H9 (cell line): ENCODE results near the gene KRTAP10-5. TPM values are rescaled to one million over a fixed set of nuclear protein-coding genes. Genes with fewer than 3 reads are reported as not detected.

Experiments used
- DNase-seq: peaks from one replicate; pipeline ENCODE4 v3.0.0-alpha.2; 2017
- H2AFZ ChIP-seq: one replicate; pipeline ENCODE4 v1.6.1; 2013; ENCODE audit warnings: mild to moderate bottlenecking, low read length, control low read depth, moderate library complexity
- H2AK5ac ChIP-seq: 2 replicates; pipeline ENCODE4 v1.6.1; 2013; ENCODE audit warnings: low read length, control low read depth, mixed read lengths; ENCODE audit not compliant: insufficient read length
- H2BK120ac ChIP-seq: one replicate; pipeline ENCODE4 v1.6.1; 2013; ENCODE audit warnings: low read depth, mild to moderate bottlenecking, low read length, control low read depth, inconsistent platforms; ENCODE audit not compliant: poor library complexity, severe bottlenecking
- H2BK12ac ChIP-seq: 2 replicates; pipeline ENCODE4 v1.6.1; 2013; ENCODE audit warnings: low read length, control low read depth, mixed read lengths, low read depth; ENCODE audit not compliant: insufficient read length
- H2BK15ac ChIP-seq: 2 replicates; pipeline ENCODE4 v1.6.1; 2013; ENCODE audit warnings: low read depth, low read length, control low read depth
- H2BK20ac ChIP-seq: one replicate; pipeline ENCODE4 v1.6.1; 2013; ENCODE audit warnings: low read depth, mild to moderate bottlenecking, low read length, control low read depth, inconsistent platforms; ENCODE audit not compliant: poor library complexity, severe bottlenecking
- H2BK5ac ChIP-seq: 2 replicates; pipeline ENCODE4 v1.6.1; 2013; ENCODE audit warnings: low read length, control low read depth, mixed read lengths; ENCODE audit not compliant: insufficient read length
- H3K14ac ChIP-seq: 2 replicates; pipeline ENCODE4 v1.6.1; 2013; ENCODE audit warnings: low read length, control low read depth; ENCODE audit not compliant: insufficient read depth
- H3K18ac ChIP-seq: 2 replicates; pipeline ENCODE4 v1.6.1; 2013; ENCODE audit warnings: low read depth, mild to moderate bottlenecking, mixed read lengths, low read length, control low read depth; ENCODE audit not compliant: insufficient read length
- H3K23ac ChIP-seq: 2 replicates; pipeline ENCODE4 v1.6.1; 2013; ENCODE audit warnings: low read length, control low read depth, mixed read lengths, low read depth; ENCODE audit not compliant: insufficient read length
- H3K23me2 ChIP-seq: 2 replicates; pipeline ENCODE4 v1.6.1; 2013; ENCODE audit warnings: low read depth, mild to moderate bottlenecking, mixed read lengths, low read length, control low read depth; ENCODE audit not compliant: insufficient read length, poor library complexity, severe bottlenecking
- H3K27ac ChIP-seq: 2 replicates; pipeline ENCODE4 v1.5.1; 2013; ENCODE audit warnings: low read length, control low read depth, mixed read lengths, low read depth; ENCODE audit not compliant: insufficient read length
- H3K27me3 ChIP-seq: 2 replicates; pipeline ENCODE4 v1.6.1; 2013; ENCODE audit warnings: low read length, control low read depth, inconsistent platforms; ENCODE audit not compliant: insufficient read depth
- H3K4ac ChIP-seq: 2 replicates; pipeline ENCODE4 v1.6.1; 2013; ENCODE audit warnings: low read depth, mild to moderate bottlenecking, control low read depth, inconsistent platforms, low read length, moderate library complexity
- H3K4me1 ChIP-seq: 2 replicates; pipeline ENCODE4 v1.6.1; 2013; ENCODE audit warnings: low read length, control low read depth, inconsistent platforms; ENCODE audit not compliant: insufficient read depth
- H3K4me2 ChIP-seq: 2 replicates; pipeline ENCODE4 v1.6.1; 2013; ENCODE audit warnings: low read length, control low read depth, mixed read lengths; ENCODE audit not compliant: insufficient read length, insufficient read depth
- H3K56ac ChIP-seq: 2 replicates; pipeline ENCODE4 v1.6.1; 2013; ENCODE audit warnings: low read depth, mild to moderate bottlenecking, mixed read lengths, low read length, control low read depth; ENCODE audit not compliant: insufficient read length
- H3K79me1 ChIP-seq: 2 replicates; pipeline ENCODE4 v1.6.1; 2013; ENCODE audit warnings: low read depth, mild to moderate bottlenecking, moderate library complexity, low read length, control low read depth, inconsistent platforms; ENCODE audit not compliant: insufficient read depth, poor library complexity, severe bottlenecking
- H3K79me2 ChIP-seq: 2 replicates; pipeline ENCODE4 v1.6.1; 2013; ENCODE audit warnings: low read length, control low read depth, inconsistent platforms; ENCODE audit not compliant: insufficient read depth
- H3K9ac ChIP-seq: 2 replicates; pipeline ENCODE4 v1.6.1; 2013; ENCODE audit warnings: low read length, control low read depth, mixed read lengths; ENCODE audit not compliant: insufficient read length; ENCODE audit errors: extremely low read depth
- H3K9me3 ChIP-seq: one replicate; pipeline ENCODE4 v1.6.1; 2013; ENCODE audit warnings: low read depth, low read length, inconsistent platforms; ENCODE audit not compliant: control insufficient read depth
- H3T11ph ChIP-seq: one replicate; pipeline ENCODE4 v1.6.1; 2013; ENCODE audit warnings: mild to moderate bottlenecking, low read length, control low read depth, inconsistent platforms
- H4K20me1 ChIP-seq: one replicate; pipeline ENCODE4 v1.6.1; 2013; ENCODE audit not compliant: control insufficient read depth, insufficient read length, insufficient read depth
- H4K5ac ChIP-seq: 2 replicates; pipeline ENCODE4 v1.6.1; 2013; ENCODE audit warnings: low read depth, mild to moderate bottlenecking, mixed read lengths, low read length, control low read depth; ENCODE audit not compliant: insufficient read length
- H4K8ac ChIP-seq: replicated peaks from 2 replicates; pipeline ENCODE4 v1.6.1; 2013; ENCODE audit warnings: low read length, control low read depth, mixed read lengths, low read depth; ENCODE audit not compliant: insufficient read length
- H4K91ac ChIP-seq: 2 replicates; pipeline ENCODE4 v1.6.1; 2013; ENCODE audit warnings: low read depth, mild to moderate bottlenecking, moderate library complexity, mixed read lengths, low read length, control low read depth; ENCODE audit not compliant: insufficient read length
- H3K27ac Mint-ChIP-seq, 3 experiments: 2 replicates in 2 of 3; 3 replicates in 1 of 3; pipeline ENCODE4 v1.8.0; 2020 to 2021; ENCODE audit warnings: mixed read lengths in 3 of 3, mild to moderate bottlenecking in 1 of 3, moderate library complexity in 1 of 3
- H3K27me3 Mint-ChIP-seq: 2 replicates; pipeline ENCODE4 v1.8.0; 2021; ENCODE audit warnings: low read depth, mild to moderate bottlenecking, moderate library complexity, mixed read lengths
- H3K36me3 Mint-ChIP-seq, 3 experiments: 2 replicates in 2 of 3; 3 replicates in 1 of 3; pipeline ENCODE4 v1.8.0; 2020 to 2021; ENCODE audit warnings: low read depth in 3 of 3, mixed read lengths in 3 of 3; ENCODE audit not compliant: insufficient read depth in 1 of 3
- H3K4me1 Mint-ChIP-seq, 2 experiments: 2 replicates each; pipeline ENCODE4 v1.8.0; 2020; ENCODE audit warnings: mixed read lengths in 2 of 2
- H3K4me3 Mint-ChIP-seq, 2 experiments: 2 replicates in 1 of 2; 3 replicates in 1 of 2; pipeline ENCODE4 v1.8.0; 2020 to 2021; ENCODE audit warnings: mild to moderate bottlenecking in 2 of 2, mixed read lengths in 2 of 2, moderate library complexity in 1 of 2
- H3K9me3 Mint-ChIP-seq, 2 experiments: 2 replicates in 1 of 2; 3 replicates in 1 of 2; pipeline ENCODE4 v1.8.0; 2020; ENCODE audit warnings: mild to moderate bottlenecking in 2 of 2, mixed read lengths in 2 of 2, moderate library complexity in 1 of 2
- WGBS: extraction: QIAGEN DNeasy Blood & Tissue Kit; methylation state at CpG from one replicate; pipeline ENCODE4 v1.1.7; 2013; ENCODE audit warnings: missing lambda C conversion rate, low lambda C conversion rate, mixed read lengths; ENCODE audit not compliant: insufficient read length; ENCODE audit errors: extremely low coverage; 5-methylcytosine and 5-hydroxymethylcytosine counted together
- total RNA-seq: library from RNA; stranded (reverse); gene quantifications from 2 replicates; pipeline ENCODE4 v1.2.1, GENCODE V29; 2021
- TF ChIP-seq, protein P1 (sequence below): fragments of 200-600 bp; sonication (generic); conservative IDR thresholded peaks from 3 replicates; pipeline ENCODE4 v1.8.0; 2021; ENCODE audit warnings: antibody characterized with exemption, mild to moderate bottlenecking

The KRTAP10-5 gene
- total RNA-seq, 1 experiment from 2014 or later = not detected

DNA sequence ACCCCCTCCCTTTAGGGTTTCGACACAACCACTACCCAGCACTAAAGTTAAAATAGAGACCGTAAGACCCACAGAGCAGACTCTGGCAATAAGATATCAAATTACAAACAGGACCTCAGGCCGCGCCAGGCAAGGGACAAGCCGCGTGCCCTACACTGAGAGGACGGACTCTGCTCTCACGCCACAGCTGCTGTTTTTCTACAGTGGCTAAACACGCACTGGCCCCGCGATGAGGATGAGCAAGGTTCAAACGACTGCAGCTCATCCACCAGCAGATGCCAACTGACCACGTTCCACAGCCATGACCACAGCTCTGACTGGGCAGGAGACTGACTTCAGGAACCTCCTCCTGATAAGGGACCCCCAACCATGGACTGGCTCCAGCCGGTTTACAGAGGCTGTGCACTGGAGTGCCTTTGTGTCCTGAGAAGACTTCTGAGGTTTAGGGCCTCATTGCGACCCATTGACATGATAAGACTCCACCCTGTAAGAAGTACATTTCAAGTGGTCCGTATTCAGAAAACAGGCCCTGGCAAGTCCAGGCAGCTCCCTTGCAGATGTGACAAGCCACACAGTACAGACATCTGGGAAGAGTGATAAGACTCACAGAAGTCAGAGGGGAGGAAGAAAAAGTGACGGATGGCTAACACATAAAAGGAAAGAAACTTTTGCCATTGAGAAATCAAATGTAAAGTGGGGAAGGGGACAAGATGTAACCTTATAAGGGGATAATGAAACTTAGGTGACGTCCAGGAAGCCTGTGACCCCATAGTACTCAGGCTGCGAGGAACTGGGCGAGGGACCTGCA lies 13.4 kb upstream of the KRTAP10-5 start:
- Mint-ChIP-seq H3K27me3 (no peaks in the 10 kb centered on the region; the same call in none of the 2 replicates), H3K27ac (peak overlapping the region in 2 of 3 experiments; percentile 61 to 81; a peak in 3 of 7 replicates), H3K4me3 (peak overlapping the region in 1 of 2 experiments; percentile 64; a peak in 2 of 5 replicates), H3K4me1 (peaks cover 44 to 45% of the 10 kb centered on the region in 2 experiments), H3K9me3 (no peaks in the 10 kb centered on the region; a peak in 1 of 5 replicates), H3K36me3 (0 out of 7 replicates have a peak, but pooled peaks cover 0 to 3% (median 0%) of the 10 kb centered on the region in 3 experiments)
- Histone ChIP-seq H2BK5ac (no peak overlapping the region), H2AFZ (no peak overlapping the region), H3K23me2 (no peaks in the 10 kb centered on the region), H2BK12ac (no peak overlapping the region), H3K4me2 (no peak overlapping the region), H2BK20ac (no peak overlapping the region), H3K18ac (peak overlapping the region; percentile 52), H3K27me3 (no peaks in the 10 kb centered on the region), H4K91ac (no peak overlapping the region), H3T11ph (no peak overlapping the region), H4K5ac (no peak overlapping the region), H4K20me1 (no peaks in the 10 kb centered on the region), H3K56ac (no peak overlapping the region), H2BK120ac (no peak overlapping the region), H3K14ac (peak overlapping the region; percentile 55; the same call in 1 of the 2 replicates), H3K9ac (no peak overlapping the region), H3K4ac (no peak overlapping the region), H3K23ac (no peak overlapping the region), H4K8ac (no peak overlapping the region), H3K9me3 (no peaks in the 10 kb centered on the region), H3K79me1 (no peaks in the 10 kb centered on the region), H3K27ac (no peak overlapping the region), H3K79me2 (no peaks in the 10 kb centered on the region), H3K4me1 (no peaks in the 10 kb centered on the region; the same call in 1 of the 2 replicates), H2BK15ac (no peak overlapping the region), H2AK5ac (no peak overlapping the region)
- no CpG with 5 or more reads among the region's 20 CpGs for WGBS
- TF ChIP-seq, protein P1, sequence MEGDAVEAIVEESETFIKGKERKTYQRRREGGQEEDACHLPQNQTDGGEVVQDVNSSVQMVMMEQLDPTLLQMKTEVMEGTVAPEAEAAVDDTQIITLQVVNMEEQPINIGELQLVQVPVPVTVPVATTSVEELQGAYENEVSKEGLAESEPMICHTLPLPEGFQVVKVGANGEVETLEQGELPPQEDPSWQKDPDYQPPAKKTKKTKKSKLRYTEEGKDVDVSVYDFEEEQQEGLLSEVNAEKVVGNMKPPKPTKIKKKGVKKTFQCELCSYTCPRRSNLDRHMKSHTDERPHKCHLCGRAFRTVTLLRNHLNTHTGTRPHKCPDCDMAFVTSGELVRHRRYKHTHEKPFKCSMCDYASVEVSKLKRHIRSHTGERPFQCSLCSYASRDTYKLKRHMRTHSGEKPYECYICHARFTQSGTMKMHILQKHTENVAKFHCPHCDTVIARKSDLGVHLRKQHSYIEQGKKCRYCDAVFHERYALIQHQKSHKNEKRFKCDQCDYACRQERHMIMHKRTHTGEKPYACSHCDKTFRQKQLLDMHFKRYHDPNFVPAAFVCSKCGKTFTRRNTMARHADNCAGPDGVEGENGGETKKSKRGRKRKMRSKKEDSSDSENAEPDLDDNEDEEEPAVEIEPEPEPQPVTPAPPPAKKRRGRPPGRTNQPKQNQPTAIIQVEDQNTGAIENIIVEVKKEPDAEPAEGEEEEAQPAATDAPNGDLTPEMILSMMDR = no peak
- peak; percentile 56 for DNase-seq
